Progenitor cell of endocrine pancreas (in vitro differentiated cells): ENCODE measurements around the gene IL27RA. TPM values are rescaled to one million over a fixed set of nuclear protein-coding genes. Genes with fewer than 3 reads are reported as not detected.
A peak's percentile ranks its signal among the peaks of the same experiment; 100 is the strongest.

Experiments
- DNase-seq: peaks from one replicate; pipeline ENCODE4 v3.0.0; 2021; ENCODE audit warnings: low spot score; ENCODE audit not compliant: unreplicated experiment
- H3K27ac Mint-ChIP-seq: 2 replicates; pipeline ENCODE4 v1.8.0; 2021; ENCODE audit warnings: mild to moderate bottlenecking, moderate library complexity, mixed read lengths
- H3K27me3 Mint-ChIP-seq: 2 replicates; pipeline ENCODE4 v1.8.0; 2021; ENCODE audit warnings: mixed read lengths
- H3K36me3 Mint-ChIP-seq: 2 replicates; pipeline ENCODE4 v1.8.0; 2022; ENCODE audit warnings: mixed read lengths; ENCODE audit not compliant: insufficient read depth
- H3K4me1 Mint-ChIP-seq: 2 replicates; pipeline ENCODE4 v1.8.0; 2021; ENCODE audit warnings: low read depth, mixed read lengths
- H3K4me3 Mint-ChIP-seq: 2 replicates; pipeline ENCODE4 v1.8.0; 2021; ENCODE audit warnings: low read depth, mild to moderate bottlenecking, moderate library complexity, mixed read lengths
- H3K9me3 Mint-ChIP-seq: 2 replicates; pipeline ENCODE4 v1.8.0; 2021; ENCODE audit warnings: low read depth, mixed read lengths
- CTCF ChIP-seq: fragments of 200-600 bp; sonication (generic); IDR thresholded peaks from one replicate; pipeline ENCODE4 v1.5.0; 2021; ENCODE audit warnings: antibody characterized with exemption, mild to moderate bottlenecking; ENCODE audit not compliant: unreplicated experiment
- total RNA-seq: library from RNA; stranded (reverse); gene quantifications from 2 replicates; pipeline ENCODE4 v1.2.1, GENCODE V29; 2021

IL27RA gene
- total RNA-seq, 1 donor from 2014 or later, result 3.7 TPM

GRCh38 chr19:13984875-13985741 lies 46.5 kb upstream of the IL27RA start:
- no peak for DNase-seq
- Mint-ChIP-seq H3K36me3 (peaks cover 10% of the 10 kb centered on the region), H3K9me3 (no peaks in the 10 kb centered on the region), H3K4me3 (no peak overlapping the region), H3K27ac (no peak overlapping the region), H3K27me3 (no peaks in the 10 kb centered on the region), H3K4me1 (peaks cover 6% of the 10 kb centered on the region)
- TF ChIP-seq CTCF, result no peak

- DNase-seq, result no peak
Measured at GRCh38 chr19:13985771-13986347, 45.7 kb upstream of the IL27RA start.

GRCh38 chr19:13986348-13986904 lies 45.1 kb upstream of the IL27RA start:
- Mint-ChIP-seq H3K36me3 (peaks cover 13% of the 10 kb centered on the region), H3K9me3 (no peaks in the 10 kb centered on the region), H3K4me3 (no peak overlapping the region), H3K27ac (no peak overlapping the region), H3K4me1 (peaks cover 6% of the 10 kb centered on the region), H3K27me3 (no peaks in the 10 kb centered on the region)
- no peak for DNase-seq
- no peak for TF ChIP-seq CTCF

More at GRCh38 chr19:13985771-13986347, 45.7 kb upstream of the IL27RA start:
- H3K4me3 Mint-ChIP-seq, result no peak overlapping the region
- peaks cover 11% of the 10 kb centered on the region for H3K36me3 Mint-ChIP-seq
- H3K27me3 Mint-ChIP-seq, result no peaks in the 10 kb centered on the region
- TF ChIP-seq CTCF, result no peak
- H3K9me3 Mint-ChIP-seq, result no peaks in the 10 kb centered on the region
- peaks cover 6% of the 10 kb centered on the region for H3K4me1 Mint-ChIP-seq
- H3K27ac Mint-ChIP-seq, result no peak overlapping the region

- peak overlapping the region; percentile 37 for H3K27ac Mint-ChIP-seq
- H3K36me3 Mint-ChIP-seq, result peaks cover 13% of the 10 kb centered on the region
- DNase-seq, result no peak
- H3K4me3 Mint-ChIP-seq, result no peak overlapping the region
- no peaks in the 10 kb centered on the region for H3K27me3 Mint-ChIP-seq
- no peak for TF ChIP-seq CTCF
- H3K4me1 Mint-ChIP-seq, result peaks cover 6% of the 10 kb centered on the region
- H3K9me3 Mint-ChIP-seq, result no peaks in the 10 kb centered on the region
Measured at GRCh38 chr19:13987101-13987890, 44.3 kb upstream of the IL27RA start.

GRCh38 chr19:13989487-13989886 lies 42.1 kb upstream of the IL27RA start:
- no peaks in the 10 kb centered on the region for H3K9me3 Mint-ChIP-seq
- peaks cover 13% of the 10 kb centered on the region for H3K36me3 Mint-ChIP-seq
- H3K4me3 Mint-ChIP-seq, result no peak overlapping the region
- no peak for TF ChIP-seq CTCF
- DNase-seq, result no peak
- no peaks in the 10 kb centered on the region for H3K27me3 Mint-ChIP-seq
- peaks cover 6% of the 10 kb centered on the region for H3K4me1 Mint-ChIP-seq
- no peak overlapping the region for H3K27ac Mint-ChIP-seq
